COLO668 (cell line): Measurements from ENCODE around the gene EI24.
A peak's percentile ranks its signal among the peaks of the same experiment; 100 is the strongest.
"Not testable (repeated sequence)": the region's sequence is repeated elsewhere in the genome, so short reads cannot be mapped to it uniquely, and the experiment has no call there.

Experiments used
- DNase-seq: peaks from one replicate; lab custom pipeline; 2025; ENCODE audit not compliant: unreplicated experiment; lab: John Stamatoyannopoulos, UW

The EI24 gene

GRCh38 chr11:125568970-125569914 is at the start of gene EI24:
TSS of gene EI24 (plus strand) at chr11:125569477. CDS start at chr11:125572528, 3,051 bp downstream.
- DNase-seq: peak; percentile 94

- no peak for DNase-seq
Measured at GRCh38 chr11:125519860-125520834, 49.1 kb upstream of the EI24 start.

- no peak for DNase-seq
Measured at GRCh38 chr11:125525303-125525702, 44.0 kb upstream of the EI24 start.

- no peak for DNase-seq
Measured at GRCh38 chr11:125532668-125533067, 36.6 kb upstream of the EI24 start.

- DNase-seq: no peak
Measured at GRCh38 chr11:125535585-125535984, 33.7 kb upstream of the EI24 start.

- not testable (repeated sequence) for DNase-seq
Measured at GRCh38 chr11:125536834-125537233, 32.4 kb upstream of the EI24 start.

GRCh38 chr11:125542709-125543108 is 26.6 kb upstream of the EI24 start:
- DNase-seq: no peak

- DNase-seq: no peak
Measured at GRCh38 chr11:125550780-125551179, 18.5 kb upstream of the EI24 start.

GRCh38 chr11:125551835-125552342 is 17.4 kb upstream of the EI24 start:
- no peak for DNase-seq

GRCh38 chr11:125552927-125553326 is 16.4 kb upstream of the EI24 start:
- DNase-seq: no peak

- no peak for DNase-seq
Measured at GRCh38 chr11:125553357-125553756, 15.9 kb upstream of the EI24 start.

GRCh38 chr11:125554038-125554437 is 15.2 kb upstream of the EI24 start:
- no peak for DNase-seq

- DNase-seq: no peak
Measured at GRCh38 chr11:125559888-125560287, 9.4 kb upstream of the EI24 start.

- no peak for DNase-seq
Measured at GRCh38 chr11:125561924-125562323, 7.4 kb upstream of the EI24 start.

GRCh38 chr11:125562430-125562829 is 6.8 kb upstream of the EI24 start:
- no peak for DNase-seq

GRCh38 chr11:125564357-125564756 is 4.9 kb upstream of the EI24 start:
- DNase-seq: no peak

GRCh38 chr11:125566235-125566634 is 3.0 kb upstream of the EI24 start:
- no peak for DNase-seq

GRCh38 chr11:125569915-125570621 is 791 bp downstream of the EI24 start:
- peak; percentile 17 for DNase-seq

GRCh38 chr11:125570952-125571351 is 1.7 kb downstream of the EI24 start:
- no peak for DNase-seq

- no peak for DNase-seq
Measured at GRCh38 chr11:125572916-125573315, 3.6 kb downstream of the EI24 start.

- DNase-seq: not testable (repeated sequence)
Measured at GRCh38 chr11:125577181-125577580, 7.9 kb downstream of the EI24 start.
